ENCODE results near the gene SIGLEC11.
"Not testable (repeated sequence)": the region's sequence is repeated elsewhere in the genome, so short reads cannot be mapped to it uniquely, and the experiment has no call there.

The SIGLEC11 gene

DNA sequence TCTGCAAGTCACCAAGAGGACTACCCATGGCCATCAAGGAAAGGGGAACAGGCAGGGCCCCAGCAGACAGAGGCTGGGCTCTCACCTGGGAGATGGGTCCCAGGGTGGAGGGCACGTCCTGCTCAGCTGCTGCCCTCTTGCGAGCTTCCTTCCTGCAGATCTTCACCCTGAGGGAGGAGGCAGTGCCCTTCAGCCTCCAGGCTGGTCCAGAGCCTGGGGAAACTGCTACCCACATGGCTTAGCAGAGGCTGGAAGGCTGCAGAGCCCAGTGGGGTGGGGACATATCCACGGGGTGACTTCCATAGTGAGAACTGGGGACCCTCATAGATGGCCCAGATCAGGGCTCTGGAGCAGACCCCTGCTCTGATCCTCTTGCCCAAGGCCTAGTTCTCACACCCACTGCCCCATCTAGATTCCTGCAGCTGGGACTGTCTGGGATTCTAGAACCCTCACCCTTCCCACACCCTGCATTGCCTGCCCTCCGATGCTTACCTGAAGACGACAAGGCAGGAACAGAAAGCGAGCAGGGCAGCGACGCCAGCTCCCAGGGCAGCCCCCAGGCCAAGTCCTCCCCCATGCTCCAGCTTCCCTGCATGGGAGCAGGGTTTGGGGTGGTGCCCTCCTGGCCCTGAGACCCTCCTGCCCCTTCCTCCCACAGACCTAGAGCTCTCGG lies 9.0 kb downstream of the SIGLEC11 start:
- DNase-seq (ENCODE audit: low spot score), result no peak

- no peak for DNase-seq (ENCODE audit: low spot score)
These were observed 9.9 kb downstream of the SIGLEC11 start for GRCh38 chr19:49950956-49951526.

- DNase-seq (ENCODE audit: low spot score), result no peak
These were observed 10.4 kb downstream of the SIGLEC11 start for GRCh38 chr19:49950590-49950948.

DNA sequence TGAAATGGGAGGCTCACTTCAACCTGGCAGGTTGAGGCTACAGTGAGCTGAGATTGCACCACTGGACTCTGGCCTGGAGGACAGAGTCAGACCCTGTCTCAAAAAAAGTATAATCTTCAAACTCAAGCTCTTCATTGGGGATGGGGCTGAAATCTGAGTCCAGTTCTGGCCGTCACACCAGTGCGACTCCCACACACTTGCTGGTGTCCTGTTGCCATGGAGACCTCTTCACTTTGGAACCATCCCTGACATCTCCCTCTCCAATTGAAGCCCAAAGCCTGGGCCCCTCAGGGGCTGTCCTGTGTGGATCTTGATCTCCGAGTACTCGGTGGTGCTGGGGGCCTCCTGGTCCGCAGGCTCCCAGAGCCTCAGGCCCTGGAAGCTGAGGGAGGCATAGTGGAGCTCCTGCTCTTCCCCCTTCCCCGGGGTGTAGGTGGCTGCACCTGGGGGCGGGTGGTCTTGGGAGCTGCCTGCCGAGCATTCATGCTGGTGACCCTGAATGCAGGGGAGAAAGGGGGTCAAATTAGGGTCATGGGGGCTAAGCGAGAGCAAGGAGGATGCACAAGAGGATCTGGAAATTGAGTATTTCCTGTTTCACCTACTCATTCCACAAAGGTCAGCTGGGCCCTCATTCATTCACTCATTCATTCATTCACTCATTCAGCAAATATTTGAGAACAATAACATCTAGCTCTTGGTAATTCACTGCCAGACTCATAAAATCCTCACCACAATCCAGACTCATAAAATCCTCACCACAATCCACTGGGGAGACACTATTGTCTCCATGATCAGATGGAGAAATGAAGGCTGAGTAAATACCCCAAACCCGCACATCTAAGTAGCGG lies 11.0 kb downstream of the SIGLEC11 start:
- no peak for DNase-seq (ENCODE audit: low spot score)

- no peak for DNase-seq (ENCODE audit: low spot score)
These were observed 14.6 kb downstream of the SIGLEC11 start for GRCh38 chr19:49946415-49946814.

- DNase-seq (ENCODE audit: low spot score), result not testable (repeated sequence)
These were observed 16.4 kb downstream of the SIGLEC11 start for GRCh38 chr19:49944567-49944966.

DNA sequence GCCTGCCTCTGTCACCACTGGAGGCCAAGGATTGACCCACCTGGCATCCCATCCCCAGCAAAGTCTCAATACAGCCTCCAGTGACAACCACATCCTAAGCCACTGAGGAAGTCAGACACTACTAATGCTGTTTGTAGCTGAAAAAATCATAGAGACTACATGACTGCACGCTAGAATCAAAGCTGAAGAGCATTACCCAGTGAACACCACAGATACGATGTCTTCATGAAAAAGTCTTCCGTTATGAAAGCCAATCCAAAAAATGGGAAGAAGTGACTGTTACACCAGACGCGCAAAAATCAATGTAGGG lies 20.5 kb downstream of the SIGLEC11 start:
- no peak for DNase-seq (ENCODE audit: low spot score)

DNA sequence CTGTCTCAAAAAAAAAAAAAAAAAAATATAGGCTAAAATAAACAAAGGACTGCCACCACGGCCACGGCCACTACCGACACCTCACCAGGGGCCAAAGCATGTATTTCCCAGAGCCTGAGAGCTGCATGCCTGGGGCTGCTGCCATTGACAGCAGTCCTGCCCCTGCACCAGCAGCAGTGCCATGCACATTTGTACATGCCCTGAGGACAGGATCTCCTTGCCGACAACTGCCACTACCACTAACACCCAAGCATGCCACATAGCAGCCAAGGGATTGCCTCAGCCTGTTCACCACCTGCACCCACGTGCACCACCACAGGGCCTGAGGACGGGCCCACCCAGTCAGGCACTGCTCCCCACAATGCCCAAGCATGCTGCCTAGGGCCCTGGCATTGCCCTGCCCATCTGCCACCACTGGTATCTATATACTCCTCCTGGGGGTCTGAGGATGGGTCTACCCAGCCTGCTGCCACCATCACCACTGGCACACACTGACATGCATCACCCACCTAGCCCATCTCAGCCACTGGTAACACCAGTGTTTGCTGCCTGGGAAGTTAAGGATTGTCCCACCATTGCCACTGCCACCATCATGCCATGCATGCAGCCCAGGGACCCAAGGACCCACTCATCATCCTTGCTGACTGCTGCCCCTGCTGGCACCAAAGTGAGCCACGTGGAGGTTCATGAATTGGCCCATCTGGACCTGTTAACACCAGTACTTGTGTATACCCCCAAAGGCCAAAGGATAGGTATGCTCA lies 21.1 kb downstream of the SIGLEC11 start:
- DNase-seq (ENCODE audit: low spot score), result no peak

DNA sequence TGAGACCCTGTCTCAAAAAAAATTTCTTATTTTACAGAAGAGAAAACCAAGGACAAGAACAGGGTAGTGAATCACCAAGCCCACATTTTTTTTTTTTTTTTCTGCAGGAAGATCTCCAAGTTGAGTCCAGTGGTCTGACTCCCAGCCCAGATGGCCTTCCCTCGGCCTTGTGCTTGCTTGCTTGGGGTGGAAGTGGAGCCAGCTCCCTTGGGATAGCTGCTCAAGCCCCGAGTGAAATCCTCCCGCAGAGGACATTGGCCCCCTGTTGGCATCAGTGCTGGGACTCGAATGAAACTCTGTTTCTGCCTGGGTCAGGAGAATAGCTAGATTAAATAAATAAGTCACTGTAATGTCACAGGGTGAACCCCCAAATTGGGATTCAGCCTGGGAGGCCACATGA lies 22.3 kb downstream of the SIGLEC11 start:
- DNase-seq (ENCODE audit: low spot score), result no peak

DNA sequence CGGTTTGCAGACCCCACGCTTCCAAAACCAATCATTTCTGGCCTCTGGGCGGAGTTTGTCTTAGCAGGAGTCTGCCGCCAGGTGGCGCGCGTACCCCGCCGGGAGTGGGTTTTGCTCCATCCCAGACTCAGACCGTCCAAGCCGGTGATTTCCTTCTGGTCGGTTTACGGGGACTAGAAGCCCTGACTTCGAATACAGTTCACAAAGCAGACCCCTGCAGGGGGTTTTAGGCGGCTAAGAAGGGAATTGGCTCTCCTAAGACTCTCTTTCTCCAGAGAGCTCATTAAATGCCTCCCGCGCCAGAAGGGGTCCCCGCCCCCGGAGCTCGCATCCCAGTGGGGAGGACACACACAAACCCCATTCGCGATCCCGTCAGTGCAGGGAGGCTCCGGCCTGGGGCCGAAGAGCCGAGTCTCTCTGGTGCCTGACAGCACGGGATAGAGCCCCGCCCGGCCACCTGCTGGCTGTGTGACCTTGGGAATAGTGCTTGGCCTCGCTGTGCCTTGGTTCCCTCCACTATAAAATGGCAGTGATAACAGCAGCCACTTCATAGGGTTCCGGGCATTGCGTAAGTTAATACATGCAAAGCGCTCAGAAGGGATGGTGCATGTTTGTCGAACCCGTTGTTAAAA lies 23.1 kb downstream of the SIGLEC11 start:
- DNase-seq (ENCODE audit: low spot score), result peak; percentile 88

DNA sequence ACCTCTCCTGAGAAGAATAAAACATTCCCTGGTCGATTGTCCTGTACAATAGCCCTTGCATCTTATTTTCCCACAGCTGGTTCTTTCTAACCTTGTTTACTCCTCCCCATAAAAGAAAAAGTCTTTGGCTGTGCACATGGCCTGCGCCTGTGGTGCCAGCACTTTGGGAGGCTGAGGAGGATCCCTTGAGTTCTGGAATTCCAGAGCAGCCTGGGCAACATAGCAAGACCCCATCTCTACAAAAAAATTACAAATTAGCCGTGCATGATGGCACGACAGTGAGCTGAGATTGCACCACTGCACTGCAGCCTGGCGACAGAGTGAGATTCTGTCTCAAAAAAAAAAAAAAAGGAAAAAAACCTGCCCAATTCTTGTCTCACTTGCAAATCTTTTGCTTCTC lies 24.4 kb downstream of the SIGLEC11 start:
- no peak for DNase-seq (ENCODE audit: low spot score)

GRCh38 chr19:49933643-49934042 lies 27.3 kb downstream of the SIGLEC11 start:
- DNase-seq (ENCODE audit: low spot score), result no peak

DNA sequence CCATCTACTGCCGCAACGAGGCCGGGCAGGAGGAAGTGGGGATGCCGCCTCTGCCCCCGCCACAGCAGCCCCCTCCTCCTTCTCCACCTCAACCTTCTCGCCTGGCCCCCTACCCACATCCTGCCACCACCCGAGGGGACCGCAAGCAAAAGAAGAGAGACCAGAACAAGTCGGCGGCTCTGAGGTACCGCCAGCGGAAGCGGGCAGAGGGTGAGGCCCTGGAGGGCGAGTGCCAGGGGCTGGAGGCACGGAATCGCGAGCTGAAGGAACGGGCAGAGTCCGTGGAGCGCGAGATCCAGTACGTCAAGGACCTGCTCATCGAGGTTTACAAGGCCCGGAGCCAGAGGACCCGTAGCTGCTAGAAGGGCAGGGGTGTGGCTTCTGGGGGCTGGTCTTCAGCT lies 28.2 kb downstream of the SIGLEC11 start:
- DNase-seq (ENCODE audit: low spot score), result no peak

DNA sequence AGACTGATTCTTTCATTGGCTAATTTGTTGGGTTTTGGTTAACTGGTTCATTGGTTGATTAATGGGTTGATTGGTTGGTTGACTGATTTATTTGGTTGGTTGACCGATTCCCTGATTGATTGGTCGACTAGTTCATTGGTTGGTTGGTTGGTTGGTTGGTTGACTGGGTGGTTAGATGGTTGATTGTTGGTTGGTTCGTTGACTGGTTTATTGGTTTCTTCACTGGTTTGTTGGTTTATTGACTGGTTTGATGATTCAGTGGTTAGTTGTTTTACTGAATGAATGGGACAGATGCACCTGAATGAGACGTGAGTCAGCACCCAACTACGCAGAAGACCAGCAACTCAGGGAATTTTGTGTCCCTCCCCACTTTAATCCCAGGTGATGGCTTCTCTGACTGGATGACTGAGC lies 28.9 kb downstream of the SIGLEC11 start:
- no peak for DNase-seq (ENCODE audit: low spot score)

DNA sequence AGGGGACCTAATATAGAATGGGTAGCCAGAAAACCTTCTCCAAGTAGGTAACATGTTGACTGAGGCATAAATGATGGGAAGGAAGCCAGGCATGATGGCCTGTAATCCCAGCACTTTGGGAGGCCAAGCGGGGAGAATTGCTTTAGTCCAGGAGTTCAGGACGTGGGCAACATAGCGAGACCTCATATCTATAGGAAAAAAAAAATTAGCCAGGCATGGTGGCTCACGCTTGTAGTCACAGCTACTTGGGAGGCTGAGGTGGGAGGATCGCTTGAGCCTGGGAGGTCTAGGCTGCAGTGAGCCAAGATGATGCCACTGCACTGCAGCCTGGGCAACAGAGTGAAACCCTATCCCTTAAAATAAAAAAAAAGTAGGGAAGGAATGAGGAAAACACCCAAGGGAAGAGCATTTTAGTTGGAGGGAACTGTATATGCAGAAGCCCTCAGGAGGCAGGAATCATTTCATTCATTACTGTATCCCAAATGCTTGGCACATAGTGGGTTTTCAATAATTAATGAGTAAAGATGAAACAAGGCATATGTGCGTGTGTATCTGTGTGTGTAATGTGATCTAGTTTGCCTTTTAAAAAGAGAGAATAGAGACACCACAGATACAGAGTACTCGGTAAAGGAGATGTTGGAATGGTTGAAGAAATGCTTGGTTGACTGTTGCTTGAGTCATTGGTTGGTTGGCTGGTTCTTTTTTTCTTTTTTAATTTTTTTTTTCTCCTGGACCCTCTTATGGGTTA lies 29.5 kb downstream of the SIGLEC11 start:
- no peak for DNase-seq (ENCODE audit: low spot score)

GRCh38 chr19:49930483-49931011 lies 30.4 kb downstream of the SIGLEC11 start:
- DNase-seq (ENCODE audit: low spot score), result no peak

GRCh38 chr19:49929611-49930482 lies 31.1 kb downstream of the SIGLEC11 start:
- peak; percentile 93 for DNase-seq (ENCODE audit: low spot score)

DNA sequence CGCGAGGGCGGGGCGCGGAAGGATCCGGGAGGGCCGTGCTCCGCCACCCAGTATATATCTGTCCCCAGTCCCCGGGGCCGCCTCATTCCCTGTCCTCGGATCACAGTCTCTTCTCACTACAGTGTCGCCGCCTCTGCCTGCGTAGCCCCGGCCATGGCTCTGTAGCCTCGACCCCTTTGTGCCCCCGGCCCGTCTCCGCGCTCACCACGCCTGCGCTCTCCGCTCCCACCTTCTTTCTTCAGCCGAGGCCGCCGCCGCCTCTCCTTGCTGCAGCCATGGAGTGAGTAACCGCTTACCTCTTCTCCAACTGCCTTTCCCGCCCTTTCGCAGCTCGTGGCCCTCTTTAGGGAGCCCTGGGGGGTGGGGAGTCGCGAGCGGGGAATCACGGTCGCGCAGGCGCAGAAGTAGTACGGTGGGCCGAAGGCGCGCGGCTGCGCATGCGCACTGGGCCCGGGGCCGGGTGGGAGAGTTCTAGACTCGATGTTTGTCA lies 31.8 kb downstream of the SIGLEC11 start, which contains the start of the genes ATF5 and NUP62:
ATF5 (plus strand) TSS at position 85 of the 490 bp plus-strand sequence. CDS start 1,646 bp downstream, outside the sequence.
NUP62 (minus strand) TSS at position 384 of the 490 bp plus-strand sequence. CDS start 19,697 bp downstream, outside the sequence.
- peak; percentile 98 for DNase-seq (ENCODE audit: low spot score)

DNA sequence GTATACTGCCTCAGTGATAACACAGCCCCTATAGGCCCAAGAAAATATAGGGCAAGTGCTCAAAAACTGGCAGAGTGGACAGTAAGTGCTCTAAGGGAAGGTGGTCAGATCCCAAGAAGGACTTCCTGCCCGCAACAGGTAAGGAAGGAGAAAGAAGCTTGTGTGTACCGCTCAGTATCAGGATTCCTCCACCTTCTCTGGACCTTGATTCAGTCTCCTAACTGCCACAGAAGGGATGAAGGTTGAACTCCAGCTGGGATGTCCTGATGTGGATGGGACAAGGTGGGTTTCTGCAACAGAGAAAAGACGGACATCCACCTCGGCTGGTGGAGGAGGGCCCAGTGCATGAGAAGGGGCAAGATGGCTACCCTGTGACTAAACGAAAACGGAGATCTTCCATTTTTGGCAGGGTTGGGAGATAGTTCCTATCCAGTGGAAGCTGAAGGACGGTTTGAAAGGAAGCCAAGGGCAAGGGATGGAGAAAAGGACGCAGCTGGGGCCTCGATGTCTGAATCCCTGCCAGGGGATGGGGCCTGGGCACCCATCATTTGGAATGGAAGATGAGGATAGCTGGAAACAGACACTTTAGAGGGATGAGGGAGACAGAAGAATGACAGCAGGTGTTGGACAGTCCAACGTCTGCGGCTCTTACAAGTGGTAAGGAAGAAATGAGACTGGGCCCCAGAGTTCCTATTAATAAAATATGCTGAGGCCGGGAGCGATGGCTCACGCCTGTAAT lies 33.3 kb downstream of the SIGLEC11 start:
- no peak for DNase-seq (ENCODE audit: low spot score)
